Mesothelial cell of epicardium (in vitro differentiated cells): ENCODE data around the gene PPIP5K1. TPM values are rescaled to one million over a fixed set of nuclear protein-coding genes. Genes with fewer than 3 reads are reported as not detected.

Source experiments
- DNase-seq, 2 experiments: peaks; one replicate each; pipeline ENCODE4 v3.0.0; 2021; ENCODE audit warnings: low spot score in 2 of 2; ENCODE audit not compliant: unreplicated experiment in 2 of 2
- H3K27ac Mint-ChIP-seq: 2 replicates; pipeline ENCODE4 v1.8.0; 2021; ENCODE audit warnings: mixed read lengths
- H3K27me3 Mint-ChIP-seq: 2 replicates; pipeline ENCODE4 v1.8.0; 2021; ENCODE audit warnings: low read depth, mixed read lengths
- H3K36me3 Mint-ChIP-seq: 2 replicates; pipeline ENCODE4 v1.8.0; 2021; ENCODE audit warnings: mixed read lengths
- H3K4me1 Mint-ChIP-seq: 2 replicates; pipeline ENCODE4 v1.8.0; 2021; ENCODE audit warnings: mixed read lengths
- H3K4me3 Mint-ChIP-seq: 2 replicates; pipeline ENCODE4 v1.8.0; 2021; ENCODE audit warnings: mild to moderate bottlenecking, moderate library complexity, mixed read lengths
- H3K9me3 Mint-ChIP-seq: 2 replicates; pipeline ENCODE4 v1.8.0; 2021; ENCODE audit warnings: mixed read lengths
- total RNA-seq: library from RNA; stranded (reverse); gene quantifications from 3 replicates; pipeline ENCODE4 v1.2.1, GENCODE V29; 2021
- TF ChIP-seq, protein P1 (sequence below): fragments of 200-600 bp; sonication (generic); IDR thresholded peaks from one replicate; pipeline ENCODE4 v1.5.0; 2021; ENCODE audit warnings: antibody characterized with exemption; ENCODE audit not compliant: unreplicated experiment

The PPIP5K1 gene
- total RNA-seq, 1 donor from 2014 or later = 56.0 TPM

GRCh38 chr15:43527016-43527801, 62.8 kb downstream of the PPIP5K1 start:
- no peak for DNase-seq
- peaks cover 37% of the 10 kb centered on the region for H3K36me3 Mint-ChIP-seq
- H3K4me3 Mint-ChIP-seq = no peak overlapping the region
- peaks cover 10% of the 10 kb centered on the region for H3K4me1 Mint-ChIP-seq
- H3K27ac Mint-ChIP-seq = no peak overlapping the region
- peaks cover 8% of the 10 kb centered on the region for H3K9me3 Mint-ChIP-seq
- no peaks in the 10 kb centered on the region for H3K27me3 Mint-ChIP-seq
- TF ChIP-seq, protein P1, sequence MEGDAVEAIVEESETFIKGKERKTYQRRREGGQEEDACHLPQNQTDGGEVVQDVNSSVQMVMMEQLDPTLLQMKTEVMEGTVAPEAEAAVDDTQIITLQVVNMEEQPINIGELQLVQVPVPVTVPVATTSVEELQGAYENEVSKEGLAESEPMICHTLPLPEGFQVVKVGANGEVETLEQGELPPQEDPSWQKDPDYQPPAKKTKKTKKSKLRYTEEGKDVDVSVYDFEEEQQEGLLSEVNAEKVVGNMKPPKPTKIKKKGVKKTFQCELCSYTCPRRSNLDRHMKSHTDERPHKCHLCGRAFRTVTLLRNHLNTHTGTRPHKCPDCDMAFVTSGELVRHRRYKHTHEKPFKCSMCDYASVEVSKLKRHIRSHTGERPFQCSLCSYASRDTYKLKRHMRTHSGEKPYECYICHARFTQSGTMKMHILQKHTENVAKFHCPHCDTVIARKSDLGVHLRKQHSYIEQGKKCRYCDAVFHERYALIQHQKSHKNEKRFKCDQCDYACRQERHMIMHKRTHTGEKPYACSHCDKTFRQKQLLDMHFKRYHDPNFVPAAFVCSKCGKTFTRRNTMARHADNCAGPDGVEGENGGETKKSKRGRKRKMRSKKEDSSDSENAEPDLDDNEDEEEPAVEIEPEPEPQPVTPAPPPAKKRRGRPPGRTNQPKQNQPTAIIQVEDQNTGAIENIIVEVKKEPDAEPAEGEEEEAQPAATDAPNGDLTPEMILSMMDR = no peak

- Mint-ChIP-seq H3K27ac (no peak overlapping the region), H3K4me1 (peaks cover 4% of the 10 kb centered on the region)
- TF ChIP-seq, protein P1 = no peak
Observed at GRCh38 chr15:43526261-43526930, 63.6 kb downstream of the PPIP5K1 start.

GRCh38 chr15:43525131-43525530, 64.9 kb downstream of the PPIP5K1 start:
- Mint-ChIP-seq H3K27me3 (no peaks in the 10 kb centered on the region), H3K4me3 (no peak overlapping the region), H3K9me3 (peaks cover 8% of the 10 kb centered on the region), H3K4me1 (no peaks in the 10 kb centered on the region), H3K27ac (no peak overlapping the region), H3K36me3 (peaks cover 48% of the 10 kb centered on the region)
- TF ChIP-seq, protein P1 = no peak
- DNase-seq = no peak

More at GRCh38 chr15:43526261-43526930, 63.6 kb downstream of the PPIP5K1 start:
- no peak for DNase-seq
- Mint-ChIP-seq H3K4me3 (no peak overlapping the region), H3K9me3 (peaks cover 8% of the 10 kb centered on the region), H3K27me3 (no peaks in the 10 kb centered on the region), H3K36me3 (peaks cover 46% of the 10 kb centered on the region)

- H3K27ac Mint-ChIP-seq = no peak overlapping the region
- H3K4me1 Mint-ChIP-seq = peaks cover 4% of the 10 kb centered on the region
- peaks cover 48% of the 10 kb centered on the region for H3K36me3 Mint-ChIP-seq
- H3K9me3 Mint-ChIP-seq = peaks cover 8% of the 10 kb centered on the region
- no peak overlapping the region for H3K4me3 Mint-ChIP-seq
- TF ChIP-seq, protein P1 = no peak
- DNase-seq = no peak
- H3K27me3 Mint-ChIP-seq = no peaks in the 10 kb centered on the region
Observed at GRCh38 chr15:43524254-43524845, 65.7 kb downstream of the PPIP5K1 start.

- no peaks in the 10 kb centered on the region for H3K27me3 Mint-ChIP-seq
- peaks cover 8% of the 10 kb centered on the region for H3K9me3 Mint-ChIP-seq
- H3K36me3 Mint-ChIP-seq = peaks cover 48% of the 10 kb centered on the region
- peaks cover 11% of the 10 kb centered on the region for H3K4me1 Mint-ChIP-seq
- TF ChIP-seq, protein P1 = no peak
- no peak for DNase-seq
- no peak overlapping the region for H3K27ac Mint-ChIP-seq
- H3K4me3 Mint-ChIP-seq = no peak overlapping the region
Observed at GRCh38 chr15:43523646-43524045, 66.4 kb downstream of the PPIP5K1 start.
